Activated CD8-positive, alpha-beta T cell treated with anti-CD3 and anti-CD28 coated beads for 36 hours (primary cell): ENCODE measurements around the gene BNIP5. TPM values are rescaled to one million over a fixed set of nuclear protein-coding genes. Genes with fewer than 3 reads are reported as not detected.

Experiments
- ATAC-seq: fragments of 200-7000 bp; cut with Tn5 transposase; one replicate; pipeline ENCODE4 v1.10.0; 2021; ENCODE audit warnings: mild to moderate bottlenecking, moderate library complexity
- CTCF ChIA-PET: fragments of 350-600 bp; sonication (Branson Sonifier 250); formaldehyde crosslinking; loops from one replicate; lab custom pipeline; 2021; ENCODE audit warnings: antibody characterized with exemption; lab: Charles Lee
- POLR2A ChIA-PET: fragments of 350-600 bp; sonication (Branson Sonifier 250); formaldehyde crosslinking; loops from one replicate; lab custom pipeline; 2021; ENCODE audit warnings: antibody characterized with exemption; lab: Charles Lee
- DNase-seq: peaks from one replicate; pipeline ENCODE4 v3.0.0-alpha.2; 2020
- H3K27ac Mint-ChIP-seq: one replicate; pipeline ENCODE4 v1.8.0; 2021; ENCODE audit warnings: mild to moderate bottlenecking, mixed read lengths
- H3K27me3 Mint-ChIP-seq: one replicate; pipeline ENCODE4 v1.8.0; 2021; ENCODE audit warnings: mixed read lengths
- H3K36me3 Mint-ChIP-seq: one replicate; pipeline ENCODE4 v1.8.0; 2021; ENCODE audit warnings: low read depth, mixed read lengths
- H3K4me1 Mint-ChIP-seq: one replicate; pipeline ENCODE4 v1.8.0; 2021; ENCODE audit warnings: low read depth, mixed read lengths
- H3K4me3 Mint-ChIP-seq: one replicate; pipeline ENCODE4 v1.8.0; 2021; ENCODE audit warnings: mild to moderate bottlenecking, moderate library complexity, mixed read lengths
- H3K9me3 Mint-ChIP-seq: one replicate; pipeline ENCODE4 v1.8.0; 2021; ENCODE audit warnings: mixed read lengths
- CTCF ChIP-seq: fragments of 200-600 bp; IDR thresholded peaks from one replicate; pipeline ENCODE4 v1.8.0; 2022; ENCODE audit warnings: antibody characterized with exemption, mild to moderate bottlenecking
- intact Hi-C: fragments of 100-400 bp; cut with micrococcal nuclease; formaldehyde crosslinking; loops from one replicate; pipeline ENCODE4 v1.10.0; 2022
- total RNA-seq, 2 experiments: library from RNA; stranded (reverse); gene quantifications; one replicate each; pipeline ENCODE4 v1.2.3, GENCODE V29; 2021

The BNIP5 gene
- total RNA-seq, 2 experiments from 2014 or later, result not detected

- Mint-ChIP-seq H3K27ac (no peak overlapping the region), H3K4me3 (no peak overlapping the region), H3K4me1 (no peaks in the 10 kb centered on the region), H3K9me3 (no peaks in the 10 kb centered on the region), H3K36me3 (no peaks in the 10 kb centered on the region), H3K27me3 (peaks cover 2% of the 10 kb centered on the region)
- intact Hi-C loops, result no loop called here
- POLR2A ChIA-PET, result interaction anchor here (0.8 kb wide), 1 partner anchor 10 kb away, joined by 3 read pairs; the partner anchor contains the start of gene BNIP5
- DNase-seq (no peak), ATAC-seq (no peak)
- CTCF ChIA-PET, result interaction anchor here (1.0 to 2.5 kb wide), 2 partner anchors 12 to 44 kb away, joined by 4 to 9 read pairs; no protein-coding TSS in a partner anchor
- no peak for TF ChIP-seq CTCF
These were observed 10.0 kb upstream of the BNIP5 start for GRCh38 chr6:36346486-36347273.

- no peaks in the 10 kb centered on the region for H3K4me1 Mint-ChIP-seq
- ChIA-PET POLR2A (no interaction called here), CTCF (interaction anchor here (0.6 to 2.5 kb wide), 4 partner anchors 13 to 317 kb away, joined by 3 to 9 read pairs (median 4); no protein-coding TSS in a partner anchor)
- no peak for ATAC-seq
- H3K4me3 Mint-ChIP-seq, result no peak overlapping the region
- DNase-seq, result no peak
- no peaks in the 10 kb centered on the region for H3K36me3 Mint-ChIP-seq
- no peaks in the 10 kb centered on the region for H3K9me3 Mint-ChIP-seq
- H3K27me3 Mint-ChIP-seq, result peaks cover 3% of the 10 kb centered on the region
- no peak overlapping the region for H3K27ac Mint-ChIP-seq
- intact Hi-C loops, result no loop called here
- no peak for TF ChIP-seq CTCF
These were observed 9.2 kb upstream of the BNIP5 start for GRCh38 chr6:36345681-36346466.

GRCh38 chr6:36343109-36343680 lies 6.5 kb upstream of the BNIP5 start:
- Mint-ChIP-seq H3K27ac (no peak overlapping the region), H3K27me3 (peaks cover 14% of the 10 kb centered on the region), H3K4me3 (no peak overlapping the region), H3K4me1 (peaks cover 2% of the 10 kb centered on the region), H3K9me3 (no peaks in the 10 kb centered on the region), H3K36me3 (no peaks in the 10 kb centered on the region)
- intact Hi-C loops, result no loop called here
- ATAC-seq (no peak), DNase-seq (no peak)
- ChIA-PET CTCF (interaction anchor here (1.1 to 8.7 kb wide), 3 partner anchors 15 to 49 kb away, joined by 3 to 136 read pairs (median 5); no protein-coding TSS in a partner anchor), POLR2A (interaction anchor here (1.4 kb wide), 1 partner anchor 33 kb away, joined by 3 read pairs; no protein-coding TSS in a partner anchor)
- TF ChIP-seq CTCF, result no peak

- POLR2A ChIA-PET, result no interaction called here
- H3K27me3 Mint-ChIP-seq, result peaks cover 14% of the 10 kb centered on the region
- intact Hi-C loops, result loop anchor here (2.0 kb wide), 1 partner anchor 20 kb away; no protein-coding TSS in a partner anchor
- H3K4me1 Mint-ChIP-seq, result peaks cover 12% of the 10 kb centered on the region
- H3K36me3 Mint-ChIP-seq, result no peaks in the 10 kb centered on the region
- H3K4me3 Mint-ChIP-seq, result no peak overlapping the region
- peak; percentile 91 for ATAC-seq
- DNase-seq, result peak; percentile 83
- no peak overlapping the region for H3K27ac Mint-ChIP-seq
- CTCF ChIA-PET, result interaction anchor here (0.6 to 8.7 kb wide), 46 partner anchors 8 to 533 kb away, joined by 3 to 136 read pairs (median 4); partner anchors contain the start of gene MAPK14
- TF ChIP-seq CTCF, result peak; percentile 98
- H3K9me3 Mint-ChIP-seq, result no peaks in the 10 kb centered on the region
These were observed 4.1 kb upstream of the BNIP5 start for GRCh38 chr6:36340618-36341454.
